HG03139 (cell line): ENCODE measurements around the gene CARD6.
"Not testable (repeated sequence)": the region's sequence is repeated elsewhere in the genome, so short reads cannot be mapped to it uniquely, and the experiment has no call there.

Experiments
- ATAC-seq: cut with Tn5 transposase; IDR thresholded peaks from one replicate; pipeline ENCODE4 v1.9.1; 2021; ENCODE audit not compliant: unreplicated experiment

The CARD6 gene

GRCh38 chr5:40869384-40869783, 28.2 kb downstream of the CARD6 start:
- ATAC-seq: no peak

GRCh38 chr5:40871177-40871576, 30.0 kb downstream of the CARD6 start:
- no peak for ATAC-seq

GRCh38 chr5:40872253-40872652, 31.1 kb downstream of the CARD6 start:
- ATAC-seq: not testable (repeated sequence)

GRCh38 chr5:40873286-40873880, 32.2 kb downstream of the CARD6 start:
- no peak for ATAC-seq

GRCh38 chr5:40875958-40876357, 34.8 kb downstream of the CARD6 start:
- ATAC-seq: no peak

- ATAC-seq: no peak
Measured at GRCh38 chr5:40877371-40877988, 36.3 kb downstream of the CARD6 start.

- no peak for ATAC-seq
Measured at GRCh38 chr5:40879163-40879942, 38.2 kb downstream of the CARD6 start.

- ATAC-seq: no peak
Measured at GRCh38 chr5:40882291-40882690, 41.1 kb downstream of the CARD6 start.

- not testable (repeated sequence) for ATAC-seq
Measured at GRCh38 chr5:40883051-40883450, 41.9 kb downstream of the CARD6 start.

GRCh38 chr5:40895440-40896425, 54.6 kb downstream of the CARD6 start:
- not testable (repeated sequence) for ATAC-seq

- ATAC-seq: peak; percentile 90
Measured at GRCh38 chr5:40904205-40904993, 63.2 kb downstream of the CARD6 start.

GRCh38 chr5:40904994-40905306, 63.8 kb downstream of the CARD6 start:
- ATAC-seq: no peak

GRCh38 chr5:40906351-40906751, 65.2 kb downstream of the CARD6 start:
- no peak for ATAC-seq

- ATAC-seq: no peak
Measured at GRCh38 chr5:40909264-40909663, 68.1 kb downstream of the CARD6 start, which contains the start of gene C7. C7 (plus strand) TSS chr5:40909497; CDS start chr5:40909611, 114 bp downstream.

GRCh38 chr5:40909723-40910122, 68.6 kb downstream of the CARD6 start:
- ATAC-seq: no peak
